Adrenal gland (tissue), 5 donors: ENCODE measurements around the gene DUS3L.

ENCODE experiments used
- CTCF ChIP-seq, 6 experiments: fragments of 450-650 bp in 4 of 6; fragments of 200-600 bp in 2 of 6; sonication (generic) in 1 of 6; IDR thresholded peaks; 1 replicate in 5 of 6; 2 replicates in 1 of 6; pipeline versions ENCODE4 v1.5.1 to v1.8.0; 2016 to 2021; ENCODE audit warnings: antibody characterized with exemption in 6 of 6, mild to moderate bottlenecking in 2 of 6, moderate library complexity in 1 of 6
- POLR2A ChIP-seq, 2 donors: fragments of 450-650 bp; IDR thresholded peaks; one replicate each; pipeline ENCODE4 v1.6.1; 2017; ENCODE audit warnings: antibody characterized with exemption in 2 of 2, mild to moderate bottlenecking in 2 of 2, moderate library complexity in 1 of 2
- donor health status: DM: no; HTN: no; CAD: no.

DNA sequence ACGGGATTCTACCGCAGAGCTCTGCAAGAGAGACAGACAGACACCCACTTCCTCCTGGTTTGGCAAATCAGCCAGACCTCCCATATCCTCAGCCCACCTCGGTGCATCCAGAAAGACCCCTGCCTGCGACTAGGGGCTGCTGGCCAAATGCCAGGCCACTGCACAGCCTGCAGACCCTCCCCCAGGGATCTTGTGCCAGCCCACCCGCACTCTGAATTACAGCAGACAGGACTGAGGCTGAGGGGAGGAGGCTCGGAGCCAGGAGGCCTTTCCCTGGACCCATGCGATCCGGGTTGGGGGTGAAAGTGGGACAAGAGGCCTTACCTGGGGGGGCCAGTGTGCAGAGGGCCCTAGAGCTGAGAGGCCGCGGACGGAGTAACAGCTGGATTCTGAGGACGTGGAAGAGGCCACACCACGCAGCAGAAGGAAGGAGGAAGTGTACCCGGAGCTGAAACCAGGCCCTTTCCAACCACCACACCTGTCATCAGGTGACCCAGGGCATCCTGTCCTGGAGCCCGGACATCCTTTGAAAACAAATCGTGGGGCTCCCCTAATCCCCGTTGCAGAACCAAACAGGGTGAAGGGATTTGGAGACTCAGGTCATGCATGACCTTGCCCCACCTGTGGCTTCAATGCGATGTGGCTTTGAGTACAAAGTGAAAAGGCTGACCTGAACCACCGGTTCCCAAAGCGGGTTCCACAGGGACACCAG is 47.5 kb upstream of the DUS3L start:
- TF ChIP-seq CTCF (IDR thresholded peaks at IDR 0.05) (no peak), POLR2A (IDR thresholded peaks at IDR 0.05) (no peak)
